HG02759 (cell line): ENCODE measurements around the gene BRINP3.

Experiments
- ATAC-seq: cut with Tn5 transposase; IDR thresholded peaks from one replicate; pipeline ENCODE4 v1.9.1; 2021; ENCODE audit warnings: mild to moderate bottlenecking, moderate library complexity; ENCODE audit not compliant: unreplicated experiment

BRINP3 gene

GRCh38 chr1:190327271-190327670, 150.4 kb downstream of the BRINP3 start:
- no peak for ATAC-seq

GRCh38 chr1:190323530-190323929, 154.1 kb downstream of the BRINP3 start:
- ATAC-seq: no peak

- ATAC-seq: no peak
Measured at GRCh38 chr1:190322274-190322673, 155.4 kb downstream of the BRINP3 start.

- ATAC-seq: no peak
Measured at GRCh38 chr1:190320952-190321351, 156.7 kb downstream of the BRINP3 start.

GRCh38 chr1:190312763-190313162, 164.9 kb downstream of the BRINP3 start:
- no peak for ATAC-seq

GRCh38 chr1:190303501-190303900, 174.2 kb downstream of the BRINP3 start:
- ATAC-seq: no peak

- no peak for ATAC-seq
Measured at GRCh38 chr1:190296453-190296852, 181.2 kb downstream of the BRINP3 start.

GRCh38 chr1:190289897-190290296, 187.8 kb downstream of the BRINP3 start:
- no peak for ATAC-seq

- no peak for ATAC-seq
Measured at GRCh38 chr1:190286111-190286510, 191.6 kb downstream of the BRINP3 start.

GRCh38 chr1:190277107-190277506, 200.6 kb downstream of the BRINP3 start:
- no peak for ATAC-seq

GRCh38 chr1:190274721-190275120, 202.9 kb downstream of the BRINP3 start:
- ATAC-seq: no peak

- ATAC-seq: no peak
Measured at GRCh38 chr1:190273161-190273560, 204.5 kb downstream of the BRINP3 start.

- ATAC-seq: no peak
Measured at GRCh38 chr1:190262538-190262937, 215.1 kb downstream of the BRINP3 start.

- ATAC-seq: no peak
Measured at GRCh38 chr1:190259424-190259823, 218.2 kb downstream of the BRINP3 start.

GRCh38 chr1:190258003-190258402, 219.7 kb downstream of the BRINP3 start:
- ATAC-seq: no peak

- ATAC-seq: no peak
Measured at GRCh38 chr1:190252046-190252445, 225.6 kb downstream of the BRINP3 start.

- ATAC-seq: no peak
Measured at GRCh38 chr1:190250368-190250767, 227.3 kb downstream of the BRINP3 start.

GRCh38 chr1:190244406-190244805, 233.3 kb downstream of the BRINP3 start:
- no peak for ATAC-seq

GRCh38 chr1:190243056-190243455, 234.6 kb downstream of the BRINP3 start:
- no peak for ATAC-seq

- no peak for ATAC-seq
Measured at GRCh38 chr1:190226006-190226405, 251.7 kb downstream of the BRINP3 start.

- no peak for ATAC-seq
Measured at GRCh38 chr1:190212450-190212849, 265.2 kb downstream of the BRINP3 start.

GRCh38 chr1:190207733-190208132, 269.9 kb downstream of the BRINP3 start:
- ATAC-seq: no peak

- ATAC-seq: no peak
Measured at GRCh38 chr1:190205713-190206112, 272.0 kb downstream of the BRINP3 start.

GRCh38 chr1:190196020-190196419, 281.6 kb downstream of the BRINP3 start:
- no peak for ATAC-seq
